WTC11 (cell line): ENCODE data around the gene LINC01488.

ENCODE experiments used
- ATF3 ChIP-seq: sonication (generic); formaldehyde crosslinking; conservative IDR thresholded peaks from 2 replicates; pipeline ENCODE4 v1.8.1; 2022; ENCODE audit warnings: mild to moderate bottlenecking, missing genetic modification reagents
- CTCF ChIP-seq: fragments of 200-600 bp; IDR thresholded peaks from 2 replicates; pipeline ENCODE4 v1.8.0; 2022; ENCODE audit warnings: antibody characterized with exemption
- JUN ChIP-seq: sonication (generic); formaldehyde crosslinking; IDR thresholded peaks from 2 replicates; pipeline ENCODE4 v1.8.0; 2023; ENCODE audit warnings: mild to moderate bottlenecking, missing genetic modification reagents
- NFYB ChIP-seq: sonication (generic); formaldehyde crosslinking; conservative IDR thresholded peaks from 2 replicates; pipeline ENCODE4 v1.8.0; 2022; ENCODE audit warnings: low read depth, missing genetic modification reagents
- RELA ChIP-seq: sonication (generic); formaldehyde crosslinking; IDR thresholded peaks from 2 replicates; pipeline ENCODE4 v1.8.1; 2022; ENCODE audit warnings: missing genetic modification reagents, mild to moderate bottlenecking, borderline replicate concordance
- TP53 ChIP-seq: sonication (generic); formaldehyde crosslinking; IDR thresholded peaks from 2 replicates; pipeline ENCODE4 v1.8.1; 2023; ENCODE audit warnings: mild to moderate bottlenecking, missing genetic modification reagents
- USF2 ChIP-seq: sonication (generic); formaldehyde crosslinking; IDR thresholded peaks from 2 replicates; pipeline ENCODE4 v1.8.1; 2023; ENCODE audit warnings: mild to moderate bottlenecking, missing genetic modification reagents, moderate library complexity
- ZNF121 ChIP-seq: sonication (generic); formaldehyde crosslinking; IDR thresholded peaks from 2 replicates; pipeline ENCODE4 v1.8.0; 2023; ENCODE audit warnings: missing genetic modification reagents
- TF ChIP-seq, protein P1 (sequence below): sonication (generic); formaldehyde crosslinking; conservative IDR thresholded peaks from 2 replicates; pipeline ENCODE4 v1.8.1; 2023; ENCODE audit warnings: mild to moderate bottlenecking, low read depth, missing genetic modification reagents, moderate library complexity
- TF ChIP-seq, protein P2 (sequence below): sonication (generic); formaldehyde crosslinking; IDR thresholded peaks from 2 replicates; pipeline ENCODE4 v1.8.1; 2023; ENCODE audit warnings: mild to moderate bottlenecking, missing genetic modification reagents

- TF ChIP-seq, protein P1, sequence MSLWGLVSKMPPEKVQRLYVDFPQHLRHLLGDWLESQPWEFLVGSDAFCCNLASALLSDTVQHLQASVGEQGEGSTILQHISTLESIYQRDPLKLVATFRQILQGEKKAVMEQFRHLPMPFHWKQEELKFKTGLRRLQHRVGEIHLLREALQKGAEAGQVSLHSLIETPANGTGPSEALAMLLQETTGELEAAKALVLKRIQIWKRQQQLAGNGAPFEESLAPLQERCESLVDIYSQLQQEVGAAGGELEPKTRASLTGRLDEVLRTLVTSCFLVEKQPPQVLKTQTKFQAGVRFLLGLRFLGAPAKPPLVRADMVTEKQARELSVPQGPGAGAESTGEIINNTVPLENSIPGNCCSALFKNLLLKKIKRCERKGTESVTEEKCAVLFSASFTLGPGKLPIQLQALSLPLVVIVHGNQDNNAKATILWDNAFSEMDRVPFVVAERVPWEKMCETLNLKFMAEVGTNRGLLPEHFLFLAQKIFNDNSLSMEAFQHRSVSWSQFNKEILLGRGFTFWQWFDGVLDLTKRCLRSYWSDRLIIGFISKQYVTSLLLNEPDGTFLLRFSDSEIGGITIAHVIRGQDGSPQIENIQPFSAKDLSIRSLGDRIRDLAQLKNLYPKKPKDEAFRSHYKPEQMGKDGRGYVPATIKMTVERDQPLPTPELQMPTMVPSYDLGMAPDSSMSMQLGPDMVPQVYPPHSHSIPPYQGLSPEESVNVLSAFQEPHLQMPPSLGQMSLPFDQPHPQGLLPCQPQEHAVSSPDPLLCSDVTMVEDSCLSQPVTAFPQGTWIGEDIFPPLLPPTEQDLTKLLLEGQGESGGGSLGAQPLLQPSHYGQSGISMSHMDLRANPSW (CRISPR knock-in tag), result no peak
- TF ChIP-seq CTCF (no peak), RELA (CRISPR knock-in tag) (no peak), JUN (CRISPR knock-in tag) (no peak), NFYB (CRISPR knock-in tag) (no peak), USF2 (CRISPR knock-in tag) (no peak), ATF3 (CRISPR knock-in tag) (no peak), ZNF121 (CRISPR knock-in tag) (no peak), TP53 (CRISPR knock-in tag) (no peak)
- TF ChIP-seq, protein P2, sequence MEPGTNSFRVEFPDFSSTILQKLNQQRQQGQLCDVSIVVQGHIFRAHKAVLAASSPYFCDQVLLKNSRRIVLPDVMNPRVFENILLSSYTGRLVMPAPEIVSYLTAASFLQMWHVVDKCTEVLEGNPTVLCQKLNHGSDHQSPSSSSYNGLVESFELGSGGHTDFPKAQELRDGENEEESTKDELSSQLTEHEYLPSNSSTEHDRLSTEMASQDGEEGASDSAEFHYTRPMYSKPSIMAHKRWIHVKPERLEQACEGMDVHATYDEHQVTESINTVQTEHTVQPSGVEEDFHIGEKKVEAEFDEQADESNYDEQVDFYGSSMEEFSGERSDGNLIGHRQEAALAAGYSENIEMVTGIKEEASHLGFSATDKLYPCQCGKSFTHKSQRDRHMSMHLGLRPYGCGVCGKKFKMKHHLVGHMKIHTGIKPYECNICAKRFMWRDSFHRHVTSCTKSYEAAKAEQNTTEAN (CRISPR knock-in tag), result no peak
These were observed 30.7 kb downstream of the LINC01488 start for GRCh38 chr11:69512136-69512535.
